Mucosa of descending colon (tissue), 3 donors: ENCODE results near the gene PRM2. TPM values are rescaled to one million over a fixed set of nuclear protein-coding genes. Genes with fewer than 3 reads are reported as not detected.

Source experiments
- ATAC-seq: fragments of 200-7000 bp; cut with Tn5 transposase; one replicate; pipeline ENCODE4 v1.9.1; 2020; ENCODE audit warnings: mild to moderate bottlenecking, moderate library complexity
- DNase-seq, 3 donors: peaks; one replicate each; pipeline ENCODE4 v3.0.0-alpha.2; 2020
- H3K36me3 ChIP-seq: fragments of 200-600 bp; one replicate; pipeline ENCODE4 v1.8.0; 2021; ENCODE audit warnings: low read depth, mild to moderate bottlenecking
- H3K4me1 ChIP-seq: fragments of 200-600 bp; one replicate; pipeline ENCODE4 v1.8.0; 2021; ENCODE audit warnings: low read depth, mild to moderate bottlenecking
- H3K4me3 ChIP-seq: fragments of 200-600 bp; one replicate; pipeline ENCODE4 v1.8.0; 2021; ENCODE audit warnings: mild to moderate bottlenecking
- H3K9me3 ChIP-seq: fragments of 200-600 bp; one replicate; pipeline ENCODE4 v1.8.0; 2021; ENCODE audit warnings: mild to moderate bottlenecking
- CTCF ChIP-seq: fragments of 200-600 bp; IDR thresholded peaks from one replicate; pipeline ENCODE4 v1.8.0; 2022; ENCODE audit warnings: antibody characterized with exemption, mild to moderate bottlenecking
- intact Hi-C, 2 donors: fragments of 100-400 bp; cut with DNase I in 1 of 2; cut with micrococcal nuclease in 1 of 2; formaldehyde crosslinking; loops; one replicate each; pipeline versions ENCODE4 v1.11.0 to v1.11.1; 2022; cut with DNase I, micrococcal nuclease
- total RNA-seq, 3 donors: library from RNA; stranded (reverse); fragmentation: NEBNext Ultra II Directional in 2 of 3; extraction: Animal tissue kit (Norgen Biotek cat#: 25700) in 2 of 3; gene quantifications; one replicate each; pipeline versions ENCODE4 v1.2.1 to v1.2.4, GENCODE V29; 2021 to 2023
- donor health status: DM: no; HTN: no; CAD: no; lungs with moderate emphysema.
- donor health status: DM: no; HTN: no; CAD: no.
- donor health status: DM: no; HTN: yes; CAD: no.

PRM2 gene
- total RNA-seq, 3 donors from 2014 or later = not detected

- ATAC-seq (no peak), DNase-seq (no peak)
- no peak for TF ChIP-seq CTCF
- intact Hi-C loops = no loop called here
- Histone ChIP-seq H3K9me3 (no peaks in the 10 kb centered on the region), H3K36me3 (no peaks in the 10 kb centered on the region), H3K4me3 (no peak overlapping the region), H3K4me1 (peaks cover 5% of the 10 kb centered on the region)
Measured at GRCh38 chr16:11314309-11314894, 38.1 kb upstream of the PRM2 start.

GRCh38 chr16:11313493-11314308 lies 37.4 kb upstream of the PRM2 start:
- Histone ChIP-seq H3K4me1 (peaks cover 5% of the 10 kb centered on the region), H3K36me3 (no peaks in the 10 kb centered on the region), H3K9me3 (no peaks in the 10 kb centered on the region), H3K4me3 (no peak overlapping the region)
- intact Hi-C loops = no loop called here
- ATAC-seq (no peak), DNase-seq (no peak)
- TF ChIP-seq CTCF = no peak

- TF ChIP-seq CTCF = no peak
- ATAC-seq = peak; percentile 75
- DNase-seq = peak; percentile 64 to 77 (median 76)
- intact Hi-C loops = no loop called here
- Histone ChIP-seq H3K4me1 (peaks cover 8% of the 10 kb centered on the region), H3K36me3 (no peaks in the 10 kb centered on the region), H3K4me3 (no peak overlapping the region), H3K9me3 (no peaks in the 10 kb centered on the region)
Measured at GRCh38 chr16:11312718-11313492, 36.6 kb upstream of the PRM2 start.

- peak in 1 of 3 donors; percentile 39 for DNase-seq
Measured at GRCh38 chr16:11310997-11311561, 34.8 kb upstream of the PRM2 start.

More at GRCh38 chr16:11310997-11311561, 34.8 kb upstream of the PRM2 start:
- peak; percentile 12 for ATAC-seq
- Histone ChIP-seq H3K4me1 (peaks cover 12% of the 10 kb centered on the region), H3K9me3 (no peaks in the 10 kb centered on the region), H3K4me3 (no peak overlapping the region), H3K36me3 (no peaks in the 10 kb centered on the region)
- intact Hi-C loops = no loop called here
- TF ChIP-seq CTCF = no peak
